Measurements from ENCODE around the gene FA2H. TPM values are rescaled to one million over a fixed set of nuclear protein-coding genes. Genes with fewer than 3 reads are reported as not detected.

FA2H gene
- total and polyA plus RNA-seq, 2 donors (not counting 1 experiment from before 2014, with no cell fraction given), result not detected

DNA sequence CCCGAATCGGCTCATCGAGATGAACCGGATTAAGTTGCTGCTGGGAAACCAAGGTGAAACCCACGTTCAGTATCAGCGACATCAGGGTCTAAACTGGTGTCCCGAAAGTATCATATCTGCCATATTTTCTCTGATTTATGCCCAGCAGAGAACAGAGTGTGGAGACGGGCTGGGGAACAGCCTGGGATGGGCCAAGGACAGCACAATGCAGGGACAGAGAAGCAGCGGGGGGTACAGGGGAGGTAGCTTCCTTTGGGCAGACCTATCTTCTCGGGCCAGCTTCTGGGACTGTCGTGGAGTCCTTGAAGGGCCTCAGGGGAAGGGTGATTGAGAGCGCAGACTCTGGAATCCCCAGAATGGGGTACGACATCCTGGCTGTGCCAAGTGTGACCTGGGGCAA, 56.5 kb downstream of the FA2H start:
- H3K27ac ChIP-seq (ENCODE audit: insufficient read depth, low read length), result no peak overlapping the region
- H4K20me1 ChIP-seq (ENCODE audit: control insufficient read depth, extremely low read depth, insufficient read depth, low read length), result peaks cover 2% of the 10 kb centered on the region
- H3K79me2 ChIP-seq (ENCODE audit: control insufficient read depth, insufficient read depth, low read length), result no peaks in the 10 kb centered on the region
- no peak for DNase-seq (ENCODE audit: low read depth in 2 of 2)
- no peaks in the 10 kb centered on the region for H3K36me3 ChIP-seq (ENCODE audit: control insufficient read depth, insufficient read depth, low read length)
- no peaks in the 10 kb centered on the region for H3K4me1 ChIP-seq (ENCODE audit: control insufficient read depth, extremely low read depth, insufficient read depth, low read length)
- H3K9me3 ChIP-seq (ENCODE audit: control insufficient read depth, insufficient read depth, low read depth, low read length), result no peaks in the 10 kb centered on the region
- H3K4me2 ChIP-seq (ENCODE audit: extremely low read depth, insufficient read depth, low read length), result no peak overlapping the region
- no peak overlapping the region for H2AFZ ChIP-seq (ENCODE audit: low read length)
- no peak overlapping the region for H3K4me3 ChIP-seq (replicated peaks in 1 of 4; ENCODE audit: control extremely low read depth in 1 of 4, insufficient read depth in 1 of 4, low read depth in 3 of 4, low read length in 4 of 4)
- H3K9ac ChIP-seq (ENCODE audit: insufficient read depth, low read length), result no peak overlapping the region
- no peak for TF ChIP-seq EZH2 (IDR thresholded peaks at IDR 0.05; ENCODE audit: low read length, missing control alignments)
- TF ChIP-seq, protein P1, sequence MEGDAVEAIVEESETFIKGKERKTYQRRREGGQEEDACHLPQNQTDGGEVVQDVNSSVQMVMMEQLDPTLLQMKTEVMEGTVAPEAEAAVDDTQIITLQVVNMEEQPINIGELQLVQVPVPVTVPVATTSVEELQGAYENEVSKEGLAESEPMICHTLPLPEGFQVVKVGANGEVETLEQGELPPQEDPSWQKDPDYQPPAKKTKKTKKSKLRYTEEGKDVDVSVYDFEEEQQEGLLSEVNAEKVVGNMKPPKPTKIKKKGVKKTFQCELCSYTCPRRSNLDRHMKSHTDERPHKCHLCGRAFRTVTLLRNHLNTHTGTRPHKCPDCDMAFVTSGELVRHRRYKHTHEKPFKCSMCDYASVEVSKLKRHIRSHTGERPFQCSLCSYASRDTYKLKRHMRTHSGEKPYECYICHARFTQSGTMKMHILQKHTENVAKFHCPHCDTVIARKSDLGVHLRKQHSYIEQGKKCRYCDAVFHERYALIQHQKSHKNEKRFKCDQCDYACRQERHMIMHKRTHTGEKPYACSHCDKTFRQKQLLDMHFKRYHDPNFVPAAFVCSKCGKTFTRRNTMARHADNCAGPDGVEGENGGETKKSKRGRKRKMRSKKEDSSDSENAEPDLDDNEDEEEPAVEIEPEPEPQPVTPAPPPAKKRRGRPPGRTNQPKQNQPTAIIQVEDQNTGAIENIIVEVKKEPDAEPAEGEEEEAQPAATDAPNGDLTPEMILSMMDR (conservative IDR thresholded peaks at IDR 0.05 in 1 of 2, IDR thresholded peaks at IDR 0.05 in 1 of 2; ENCODE audit: low read depth in 1 of 2, low read length in 2 of 2), result no peak
- peaks cover 2% of the 10 kb centered on the region for H3K27me3 ChIP-seq (ENCODE audit: control insufficient read depth, insufficient read depth, low read length)

DNA sequence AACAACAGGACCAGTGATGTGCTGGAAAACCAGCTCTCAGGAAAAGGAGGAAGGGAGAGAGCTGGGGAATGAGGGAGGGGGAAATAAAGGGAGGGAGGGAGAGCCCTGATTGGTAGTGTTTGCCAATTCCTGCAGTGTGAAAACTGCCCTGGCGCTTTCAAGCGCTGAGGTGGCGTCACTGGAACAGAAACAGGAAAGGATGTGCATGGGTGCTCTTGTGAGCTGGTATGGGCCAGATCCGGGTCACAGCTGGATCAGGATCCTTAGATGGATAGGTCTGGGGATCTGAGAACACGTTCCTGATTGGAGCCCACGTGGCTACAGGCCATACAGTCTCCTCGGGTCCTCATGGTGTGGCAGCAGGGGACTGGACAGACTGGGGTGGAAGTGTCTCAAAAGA, 57.3 kb downstream of the FA2H start:
- no peaks in the 10 kb centered on the region for H3K9me3 ChIP-seq (ENCODE audit: control insufficient read depth, insufficient read depth, low read depth, low read length)
- no peak overlapping the region for H3K27ac ChIP-seq (ENCODE audit: insufficient read depth, low read length)
- no peaks in the 10 kb centered on the region for H3K36me3 ChIP-seq (ENCODE audit: control insufficient read depth, insufficient read depth, low read length)
- no peak overlapping the region for H3K4me3 ChIP-seq (replicated peaks in 1 of 4; ENCODE audit: control extremely low read depth in 1 of 4, insufficient read depth in 1 of 4, low read depth in 3 of 4, low read length in 4 of 4)
- H3K4me1 ChIP-seq (ENCODE audit: control insufficient read depth, extremely low read depth, insufficient read depth, low read length), result no peaks in the 10 kb centered on the region
- no peak overlapping the region for H3K4me2 ChIP-seq (ENCODE audit: extremely low read depth, insufficient read depth, low read length)
- H3K9ac ChIP-seq (ENCODE audit: insufficient read depth, low read length), result no peak overlapping the region
- no peaks in the 10 kb centered on the region for H3K79me2 ChIP-seq (ENCODE audit: control insufficient read depth, insufficient read depth, low read length)
- H2AFZ ChIP-seq (ENCODE audit: low read length), result no peak overlapping the region
- H3K27me3 ChIP-seq (ENCODE audit: control insufficient read depth, insufficient read depth, low read length), result peaks cover 2% of the 10 kb centered on the region
- peaks cover 2% of the 10 kb centered on the region for H4K20me1 ChIP-seq (ENCODE audit: control insufficient read depth, extremely low read depth, insufficient read depth, low read length)
- TF ChIP-seq, protein P1 (conservative IDR thresholded peaks at IDR 0.05 in 1 of 2, IDR thresholded peaks at IDR 0.05 in 1 of 2; ENCODE audit: low read depth in 1 of 2, low read length in 2 of 2), result no peak
- no peak for TF ChIP-seq EZH2 (IDR thresholded peaks at IDR 0.05; ENCODE audit: low read length, missing control alignments)
- no peak for DNase-seq (ENCODE audit: low read depth in 2 of 2)

DNA sequence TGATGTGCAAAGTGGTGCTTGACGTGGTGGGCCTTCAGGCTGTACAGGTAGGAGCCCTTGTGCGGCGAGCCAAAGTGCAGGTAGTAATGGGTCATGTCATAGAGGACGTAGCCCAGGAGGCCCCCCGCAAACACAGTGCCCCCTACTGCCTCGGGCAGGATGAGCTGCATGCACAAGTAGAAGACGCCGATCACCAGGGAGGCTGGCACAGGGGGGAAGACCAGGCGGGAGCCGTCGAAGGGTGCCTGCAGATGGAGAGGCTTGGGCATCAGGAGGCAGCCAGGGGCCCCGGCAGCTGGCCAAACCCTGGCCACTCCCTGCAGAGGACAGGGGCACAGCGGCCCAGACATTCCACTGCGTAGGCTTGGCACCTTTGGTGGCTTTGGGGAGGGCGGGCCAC, 58.3 kb downstream of the FA2H start:
- Histone ChIP-seq H2AFZ (ENCODE audit: low read length) (no peak overlapping the region), H3K36me3 (ENCODE audit: control insufficient read depth, insufficient read depth, low read length) (no peaks in the 10 kb centered on the region), H3K4me1 (ENCODE audit: control insufficient read depth, extremely low read depth, insufficient read depth, low read length) (no peaks in the 10 kb centered on the region), H3K27ac (ENCODE audit: insufficient read depth, low read length) (no peak overlapping the region), H3K4me3 (replicated peaks in 1 of 4; ENCODE audit: control extremely low read depth in 1 of 4, insufficient read depth in 1 of 4, low read depth in 3 of 4, low read length in 4 of 4) (no peak overlapping the region), H3K9me3 (ENCODE audit: control insufficient read depth, insufficient read depth, low read depth, low read length) (no peaks in the 10 kb centered on the region), H3K27me3 (ENCODE audit: control insufficient read depth, insufficient read depth, low read length) (peaks cover 2% of the 10 kb centered on the region), H3K79me2 (ENCODE audit: control insufficient read depth, insufficient read depth, low read length) (no peaks in the 10 kb centered on the region), H3K4me2 (ENCODE audit: extremely low read depth, insufficient read depth, low read length) (no peak overlapping the region), H4K20me1 (ENCODE audit: control insufficient read depth, extremely low read depth, insufficient read depth, low read length) (peaks cover 2% of the 10 kb centered on the region), H3K9ac (ENCODE audit: insufficient read depth, low read length) (no peak overlapping the region)
- TF ChIP-seq, protein P1 (conservative IDR thresholded peaks at IDR 0.05 in 1 of 2, IDR thresholded peaks at IDR 0.05 in 1 of 2; ENCODE audit: low read depth in 1 of 2, low read length in 2 of 2), result no peak
- no peak for DNase-seq (ENCODE audit: low read depth in 2 of 2)
